Measurements from ENCODE around the gene CASKIN2.

CASKIN2 gene

GRCh38 chr17:75546181-75546580 lies 30.8 kb upstream of the CASKIN2 start:
- DNase-seq (ENCODE audit: low read depth): no peak

- DNase-seq (ENCODE audit: low read depth): no peak
Observed at GRCh38 chr17:75544250-75544649, 28.9 kb upstream of the CASKIN2 start.

- no peak for DNase-seq (ENCODE audit: low read depth)
Observed at GRCh38 chr17:75542728-75543336, 27.5 kb upstream of the CASKIN2 start.

GRCh38 chr17:75542229-75542628 lies 26.9 kb upstream of the CASKIN2 start:
- no peak for DNase-seq (ENCODE audit: low read depth)

GRCh38 chr17:75540923-75541503 lies 25.7 kb upstream of the CASKIN2 start:
- no peak for DNase-seq (ENCODE audit: low read depth)

- no peak for DNase-seq (ENCODE audit: low read depth)
Observed at GRCh38 chr17:75539967-75540729, 24.8 kb upstream of the CASKIN2 start.

GRCh38 chr17:75536366-75536765 lies 21.0 kb upstream of the CASKIN2 start:
- DNase-seq (ENCODE audit: low read depth): no peak

GRCh38 chr17:75535871-75536270 lies 20.5 kb upstream of the CASKIN2 start:
- DNase-seq (ENCODE audit: low read depth): no peak

GRCh38 chr17:75535119-75535537 lies 19.8 kb upstream of the CASKIN2 start:
- DNase-seq (ENCODE audit: low read depth): no peak

- DNase-seq (ENCODE audit: low read depth): no peak
Observed at GRCh38 chr17:75531721-75532072, 16.4 kb upstream of the CASKIN2 start.

- no peak for DNase-seq (ENCODE audit: low read depth)
Observed at GRCh38 chr17:75530837-75531720, 15.7 kb upstream of the CASKIN2 start.

- no peak for DNase-seq (ENCODE audit: low read depth)
Observed at GRCh38 chr17:75526555-75527270, 11.4 kb upstream of the CASKIN2 start.

- no peak for DNase-seq (ENCODE audit: low read depth)
Observed at GRCh38 chr17:75525806-75526554, 10.6 kb upstream of the CASKIN2 start.

GRCh38 chr17:75524970-75525805 lies 9.9 kb upstream of the CASKIN2 start, which contains the start of gene LLGL2:
Gene LLGL2 (plus strand): TSS chr17:75525697. CDS start chr17:75543427, 17,730 bp downstream.
- DNase-seq (ENCODE audit: low read depth): peak; percentile 80

- no peak for DNase-seq (ENCODE audit: low read depth)
Observed at GRCh38 chr17:75524269-75524969, 9.1 kb upstream of the CASKIN2 start.

- DNase-seq (ENCODE audit: low read depth): no peak
Observed at GRCh38 chr17:75523647-75524046, 8.3 kb upstream of the CASKIN2 start.

GRCh38 chr17:75521951-75522727 lies 6.8 kb upstream of the CASKIN2 start:
- no peak for DNase-seq (ENCODE audit: low read depth)

GRCh38 chr17:75521290-75521689 lies 6.0 kb upstream of the CASKIN2 start:
- no peak for DNase-seq (ENCODE audit: low read depth)
